Heart right ventricle (tissue), 16 donors: Measurements from ENCODE around the gene ARHGAP19. TPM values are rescaled to one million over a fixed set of nuclear protein-coding genes. Genes with fewer than 3 reads are reported as not detected.

ENCODE experiments used
- ATAC-seq, 8 donors: fragments of 200-7000 bp; cut with Tn5 transposase; one replicate each; pipeline ENCODE4 v1.9.1; 2020; ENCODE audit warnings: mild to moderate bottlenecking in 8 of 8, moderate library complexity in 8 of 8, moderate number of reproducible peaks in 1 of 8
- DNase-seq, 2 donors: peaks; one replicate each; pipeline ENCODE4 v3.0.0-alpha.2; 2020
- H3K27ac ChIP-seq, 10 donors: fragments of 200-600 bp; sonication (generic) in 2 of 10; one replicate each; pipeline versions ENCODE4 v1.5.0 to v1.8.0; 2020 to 2022; ENCODE audit warnings: mild to moderate bottlenecking in 3 of 10
- H3K27me3 ChIP-seq, 7 donors: fragments of 200-600 bp; one replicate each; pipeline ENCODE4 v1.8.0; 2021 to 2022; ENCODE audit warnings: mild to moderate bottlenecking in 2 of 7
- H3K36me3 ChIP-seq, 9 donors: fragments of 200-600 bp; sonication (generic) in 1 of 9; one replicate each; pipeline versions ENCODE4 v1.5.0 to v1.8.0; 2020 to 2022; ENCODE audit warnings: mild to moderate bottlenecking in 2 of 9
- H3K4me1 ChIP-seq, 9 donors: fragments of 200-600 bp; sonication (generic) in 1 of 9; one replicate each; pipeline versions ENCODE4 v1.5.0 to v1.8.0; 2020 to 2022; ENCODE audit warnings: mild to moderate bottlenecking in 4 of 9
- H3K4me3 ChIP-seq, 10 donors: fragments of 200-600 bp; sonication (generic) in 2 of 10; one replicate each; pipeline versions ENCODE4 v1.5.0 to v1.8.0; 2020 to 2022; ENCODE audit warnings: mild to moderate bottlenecking in 7 of 10, moderate library complexity in 2 of 10
- H3K9me3 ChIP-seq, 11 donors: fragments of 200-600 bp in 10 of 11; sonication (generic) in 2 of 11; one replicate each; pipeline versions ENCODE4 v1.5.0 to v1.8.0; 2013 to 2022; ENCODE audit warnings: mild to moderate bottlenecking in 2 of 11, control low read depth in 1 of 11, moderate library complexity in 1 of 11
- CTCF ChIP-seq, 9 donors: fragments of 200-600 bp; sonication (generic) in 2 of 9; IDR thresholded peaks; one replicate each; pipeline versions ENCODE4 v1.5.0 to v1.8.0; 2021 to 2022; ENCODE audit warnings: antibody characterized with exemption in 9 of 9, mild to moderate bottlenecking in 5 of 9, moderate library complexity in 1 of 9
- WGBS, 2 donors: extraction: QIAGEN DNeasy Blood & Tissue Kit; methylation state at CpG; one replicate each; pipeline ENCODE4 v1.1.7; 2013; ENCODE audit warnings: inconsistent platforms in 1 of 2; 5-methylcytosine and 5-hydroxymethylcytosine counted together
- intact Hi-C, 10 donors: fragments of 100-400 bp; cut with DNase I; formaldehyde crosslinking; loops; one replicate each; pipeline versions ENCODE4 v1.11.1 to v1.14.2; 2022
- polyA plus RNA-seq, 2 donors: library from polyadenylated mRNA; stranded (reverse); fragments of 200-250 nt; gene quantifications; one replicate each; pipeline ENCODE4 v1.2.3, GENCODE V29; 2013
- total RNA-seq, 10 donors: library from RNA; stranded (reverse); fragmentation: NEBNext Ultra II Directional in 3 of 10; extraction: Animal tissue kit (Norgen Biotek cat#: 25700) in 3 of 10; gene quantifications; one replicate each; pipeline versions ENCODE4 v1.2.1 to v1.2.4, GENCODE V29; 2021 to 2023
- donor health status: Arrhythmogenic right ventricular cardiomyopathy.
- donor health status: ischemic (EF 13 %, LVEDD 7.1; RV severe dilation, severe dysfunction).
- donor health status: healthy with polysubstance abuse.
- donor health status: DM: no; HTN: yes; CAD: no.
- donor health status: DM: no; HTN: no; CAD: no.
- donor health status: ischemic (EF 25% LVEDD 6.9; RV normal size, moderate dysfunction).
- donor health status: ischemic (EF 25% LVEDD 5.7; RV mildly dilated, moderate dysfunction).
- donor health status: healthy.
- donor health status: DM: yes; HTN: yes; CAD: no.
- donor health status: Ischemic cardiomyopathy.
- donor health status: ischemic (EF 35%, LVEDD 5.7; RV mildly dilated, moderate dysfunction).
- donor health status: nonischemic (EF 11% LVEDD 7.7; RV severe dilation, severe dysfunction).
- donor health status: DM: yes; HTN: yes; CAD: no.
- donor health status: PGD.
- donor health status: ischemic (EF 29% LVEDD 5.4; RV normal size, mild dysfunction).
- donor health status: nonischemic (EF 23%, LVEDD 6.1; RV moderate dilation, normal function).

ARHGAP19 gene
- total and polyA plus RNA-seq, 12 donors = 1.5 to 6.2 (median 3.4) TPM

DNA sequence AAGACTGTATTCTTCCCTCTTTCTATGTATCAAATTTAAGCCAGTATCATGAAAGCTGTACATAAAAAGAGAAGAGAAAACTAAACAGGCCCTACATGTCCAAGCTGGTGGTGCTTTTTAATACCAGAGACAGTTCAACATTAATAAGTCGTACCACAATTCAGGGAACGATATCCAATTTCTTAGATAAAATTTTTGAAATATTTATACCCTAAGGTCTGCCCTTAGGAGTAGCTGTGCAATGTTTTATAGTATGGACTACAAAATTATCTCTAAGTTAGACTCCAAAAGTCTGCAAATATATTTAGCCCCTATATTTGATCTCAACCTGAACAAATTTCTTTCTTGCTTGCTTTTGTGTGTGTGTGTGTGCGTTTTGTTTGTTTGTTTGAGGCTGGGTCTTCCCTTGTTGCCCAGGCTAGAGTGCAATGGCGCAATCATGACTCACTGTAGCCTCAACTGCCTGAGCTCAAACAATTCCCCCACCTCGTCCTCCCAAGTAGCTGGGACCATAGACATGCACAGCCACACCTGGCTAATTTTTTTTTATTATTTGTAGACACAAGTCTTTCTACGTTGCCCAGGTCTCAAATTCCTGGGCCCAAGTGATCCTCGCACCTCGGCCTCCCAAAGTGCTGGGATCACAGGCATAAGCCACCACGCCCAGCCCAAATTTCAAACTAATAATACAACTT is 13.2 kb downstream of the ARHGAP19 start:
- ATAC-seq = peak in 2 of 8 donors; percentile 31 to 48
- Histone ChIP-seq H3K36me3 (no peaks in the 10 kb centered on the region), H3K4me1 (peaks cover 0 to 25% (median 20%) of the 10 kb centered on the region in 9 donors), H3K9me3 (no peaks in the 10 kb centered on the region), H3K27ac (peak overlapping the region in 6 of 10 donors; percentile 31 to 72 (median 48)), H3K4me3 (peak overlapping the region in 1 of 10 donors; percentile 2), H3K27me3 (no peaks in the 10 kb centered on the region)
- no peak for DNase-seq
- 78 to 83% methylated on average over 9 of the region's 9 CpGs for WGBS, 2 donors
- intact Hi-C loops = loop anchor here in 5 of 10 donors (2.0 to 10.0 kb wide), 5 partner anchors 53 to 78 kb away; partner anchors contain the start of gene FRAT2 (in 2 of the 5)
- no peak for TF ChIP-seq CTCF (IDR thresholded peaks at IDR 0.05)

- ATAC-seq (peak; percentile 85 to 98 (median 92)), DNase-seq (no peak)
- Histone ChIP-seq H3K27me3 (no peaks in the 10 kb centered on the region), H3K27ac (peak overlapping the region in 6 of 10 donors; percentile 31 to 72 (median 48)), H3K36me3 (no peaks in the 10 kb centered on the region), H3K4me1 (peaks cover 0 to 25% (median 20%) of the 10 kb centered on the region in 9 donors), H3K9me3 (no peaks in the 10 kb centered on the region), H3K4me3 (peak overlapping the region in 1 of 10 donors; percentile 2)
- peak; percentile 56 to 84 (median 71) for TF ChIP-seq CTCF (IDR thresholded peaks at IDR 0.05)
- intact Hi-C loops = loop anchor here in 5 of 10 donors (2.0 to 10.0 kb wide), 5 partner anchors 54 to 79 kb away; partner anchors contain the start of gene FRAT2 (in 2 of the 5)
These were observed 13.9 kb downstream of the ARHGAP19 start for GRCh38 chr10:97278491-97278989.

DNA sequence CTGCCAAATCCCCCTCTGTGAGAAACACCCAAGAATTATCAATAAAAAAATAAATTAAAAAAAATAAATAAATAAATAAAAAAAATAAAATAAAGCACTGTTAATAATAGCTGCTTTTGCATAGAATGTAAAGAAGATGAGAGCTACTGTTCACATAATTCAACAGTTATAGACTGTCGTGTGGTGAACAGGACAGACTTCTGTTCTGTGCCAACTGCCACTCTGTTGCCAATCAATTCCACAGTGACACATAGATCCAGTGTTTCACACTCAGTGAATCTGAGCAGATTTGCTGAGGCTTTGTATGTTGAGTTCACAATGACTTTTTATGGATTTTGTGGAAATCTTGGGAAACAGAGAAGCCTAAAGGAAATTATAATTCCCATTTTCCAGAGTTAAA is 14.9 kb downstream of the ARHGAP19 start:
- Histone ChIP-seq H3K27ac (peak overlapping the region in 1 of 10 donors; percentile 55), H3K4me3 (no peak overlapping the region), H3K36me3 (no peaks in the 10 kb centered on the region), H3K27me3 (no peaks in the 10 kb centered on the region), H3K9me3 (no peaks in the 10 kb centered on the region), H3K4me1 (peaks cover 0 to 25% (median 20%) of the 10 kb centered on the region in 9 donors)
- 42 to 45% methylated on average over 1 of the region's 1 CpG for WGBS, 2 donors
- ATAC-seq (no peak), DNase-seq (no peak)
- TF ChIP-seq CTCF (IDR thresholded peaks at IDR 0.05) = no peak
- intact Hi-C loops = loop anchor here in 3 of 10 donors (5.0 to 10.0 kb wide), 3 partner anchors 55 to 80 kb away; partner anchors contain the start of gene FRAT2 (in 2 of the 3)

DNA sequence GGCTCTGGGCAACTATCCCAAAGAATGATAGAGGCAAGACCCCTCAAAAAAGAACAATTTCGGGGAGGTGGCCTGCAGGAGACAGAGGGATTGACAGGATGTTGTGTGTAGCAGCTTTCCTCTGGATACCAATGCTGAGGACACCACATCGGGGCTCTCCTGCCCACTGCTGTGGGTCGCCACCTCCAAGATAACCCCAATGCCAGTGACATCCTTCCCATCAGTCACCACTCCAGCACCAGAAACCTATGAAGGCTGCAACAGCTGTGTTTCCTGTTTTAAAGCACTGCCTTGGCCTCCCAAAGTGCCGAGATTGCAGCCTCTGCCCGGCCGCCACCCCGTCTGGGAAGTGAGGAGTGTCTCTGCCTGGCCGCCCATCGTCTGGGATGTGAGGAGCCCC is 17.6 kb downstream of the ARHGAP19 start:
- WGBS, 2 donors = 71 to 72% methylated on average over 3 of the region's 9 CpGs
- H3K4me1 ChIP-seq = peaks cover 0 to 24% (median 20%) of the 10 kb centered on the region in 9 donors
- no peak for TF ChIP-seq CTCF (IDR thresholded peaks at IDR 0.05)
- no peak for DNase-seq
- intact Hi-C loops = loop anchor here in 3 of 10 donors (5.0 to 10.0 kb wide), 3 partner anchors 57 to 82 kb away; partner anchors contain the start of gene FRAT2 (in 2 of the 3)
- no peaks in the 10 kb centered on the region for H3K9me3 ChIP-seq
- H3K36me3 ChIP-seq = no peaks in the 10 kb centered on the region
- H3K27ac ChIP-seq = no peak overlapping the region
- H3K4me3 ChIP-seq = no peak overlapping the region
- ATAC-seq = no peak
- no peaks in the 10 kb centered on the region for H3K27me3 ChIP-seq
